G401.6 (cell line): Measurements from ENCODE around the gene PRIMA1.

Experiments used
- FAIRE-seq: peaks from 2 replicates; lab custom pipeline; 2012; peaks lifted over from hg19 to GRCh38; lab: Jason Lieb, UNC

PRIMA1 gene

DNA sequence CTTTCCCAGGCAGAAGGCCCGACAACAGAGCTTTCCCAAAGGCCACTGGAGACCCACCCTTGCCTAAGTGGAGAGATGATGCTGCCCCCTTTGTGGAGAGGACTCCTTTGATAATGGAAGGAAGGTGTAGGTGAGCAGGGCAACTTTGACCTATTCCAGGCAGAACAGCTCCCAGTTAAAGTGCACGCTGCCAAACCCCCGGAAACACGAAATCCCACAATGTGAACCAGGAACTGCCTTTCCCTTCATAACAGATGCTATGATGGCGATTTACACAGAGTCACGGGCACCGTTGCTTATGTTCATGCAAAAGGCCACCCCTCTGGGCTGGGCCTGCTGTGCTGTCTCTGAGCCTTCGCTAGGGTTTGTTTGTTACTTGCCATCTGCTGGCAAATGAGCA lies 34.6 kb downstream of the PRIMA1 start:
- no peak for FAIRE-seq

DNA sequence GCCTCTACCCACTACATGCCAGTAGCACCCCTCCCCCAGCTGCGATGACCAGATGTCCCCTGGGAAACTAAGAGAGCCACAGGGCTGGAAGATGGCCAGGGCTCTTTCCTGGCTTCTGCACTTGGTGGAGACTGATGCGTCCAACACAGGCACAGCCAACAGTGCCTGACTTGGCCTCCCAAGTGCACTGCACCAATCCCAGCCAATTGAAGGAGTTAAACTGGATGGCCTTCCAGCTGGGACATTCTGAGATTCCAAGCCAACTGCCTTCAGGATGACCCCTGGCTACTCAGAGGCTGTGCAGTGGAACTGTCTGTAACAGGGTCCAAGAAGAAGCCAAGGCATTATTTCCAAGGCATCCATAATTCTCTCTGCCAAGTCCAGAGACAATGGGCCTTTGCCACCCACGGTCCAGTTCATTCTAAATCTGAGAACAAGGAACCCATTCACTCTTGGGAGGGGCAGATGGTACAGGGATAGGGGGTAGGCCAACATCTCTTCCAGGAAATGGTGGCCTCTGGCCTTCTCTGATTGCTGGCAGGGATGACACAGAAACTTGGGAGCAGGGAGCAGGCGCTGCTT lies 35.2 kb downstream of the PRIMA1 start:
- no peak for FAIRE-seq

DNA sequence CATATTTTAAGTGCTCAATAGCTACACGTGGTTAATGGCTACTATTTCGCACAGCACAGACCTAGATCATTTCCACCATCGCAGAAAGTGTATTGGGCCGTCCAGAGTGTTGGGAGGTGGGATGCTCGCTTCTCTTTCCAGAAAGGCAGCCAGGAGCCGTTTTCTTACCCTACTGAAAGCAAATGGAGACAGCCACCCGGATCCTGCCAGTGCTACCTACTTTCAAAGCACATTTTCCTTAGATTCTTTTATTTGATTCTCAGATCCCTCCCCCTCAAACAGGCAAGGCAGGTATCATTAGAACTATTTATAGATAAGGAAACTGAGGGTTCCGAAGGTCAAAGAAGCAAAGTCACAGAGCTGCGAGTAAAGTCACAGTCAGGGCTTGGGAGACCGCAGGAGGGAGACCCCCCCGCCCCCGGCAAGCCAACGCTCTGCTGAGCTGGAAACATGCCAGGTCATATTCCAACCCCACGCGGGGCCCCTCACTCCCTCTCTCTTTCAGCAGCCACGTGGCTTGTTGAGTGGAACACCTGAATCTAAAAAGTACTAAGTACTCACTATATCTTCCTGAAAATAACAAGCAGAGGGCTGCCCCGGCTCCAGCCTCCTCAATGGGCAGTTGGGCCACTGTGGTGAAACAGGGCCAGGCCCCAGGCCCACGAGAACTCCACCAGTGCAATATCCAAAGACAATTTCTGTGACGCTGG lies 36.2 kb downstream of the PRIMA1 start:
- FAIRE-seq: no peak

DNA sequence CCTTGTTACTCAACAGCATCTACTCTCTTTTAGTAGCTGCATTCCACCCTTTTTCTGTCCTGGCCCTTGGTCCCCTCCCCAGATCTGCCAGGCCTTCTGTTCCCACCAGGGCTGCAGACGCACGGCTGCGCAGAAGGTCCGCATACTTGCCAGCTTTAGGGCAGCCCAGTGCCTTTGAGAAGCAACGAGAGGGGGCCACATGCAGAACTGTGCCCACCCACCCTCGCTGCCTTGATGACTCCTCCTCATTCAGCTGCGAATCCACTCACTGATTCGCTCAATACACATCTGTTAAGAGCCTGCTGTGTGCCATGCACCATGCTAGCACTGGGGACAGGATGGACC lies 39.2 kb downstream of the PRIMA1 start:
- no peak for FAIRE-seq

DNA sequence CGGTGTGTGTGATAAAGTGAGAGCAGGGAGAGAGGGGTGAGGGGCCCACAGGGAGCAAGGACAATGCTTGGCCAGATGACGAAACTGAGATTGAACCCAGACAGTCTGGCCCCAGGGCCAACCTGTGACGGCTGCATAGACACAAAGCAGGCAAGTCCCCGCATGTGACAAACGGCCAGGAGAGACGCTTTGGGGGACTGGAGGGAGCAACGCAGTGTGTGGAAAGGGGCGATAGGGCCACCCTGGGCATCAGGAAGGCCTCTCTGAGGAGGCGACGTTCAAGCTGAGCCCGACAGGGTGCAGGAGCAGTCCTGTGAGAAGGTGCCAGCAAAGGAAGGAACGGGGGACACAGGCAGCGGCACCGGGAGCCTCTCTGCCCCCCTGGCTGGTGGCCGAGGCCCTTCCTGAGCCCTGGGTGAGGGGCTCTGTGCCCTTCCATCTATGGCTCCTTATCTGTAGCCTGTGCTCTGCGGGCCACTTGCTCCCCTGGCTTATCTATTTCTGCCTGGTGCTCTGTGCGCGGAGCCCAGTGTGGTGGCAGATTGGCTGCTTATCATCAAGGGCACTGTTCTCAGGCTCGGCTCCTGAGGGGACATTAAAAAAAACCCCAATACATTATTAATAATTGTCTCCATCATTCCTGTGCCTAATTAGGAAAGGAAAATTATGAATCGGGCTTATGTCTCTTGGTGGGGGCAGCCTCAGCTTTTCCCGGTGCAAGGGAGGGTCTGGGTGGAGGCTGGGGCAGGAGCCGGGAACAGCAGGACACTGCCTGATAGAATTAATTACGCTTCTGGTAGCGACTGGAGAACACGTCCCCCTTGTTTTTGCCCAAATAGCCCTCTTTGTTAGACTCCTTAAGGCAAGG lies 39.8 kb downstream of the PRIMA1 start:
- FAIRE-seq: no peak

DNA sequence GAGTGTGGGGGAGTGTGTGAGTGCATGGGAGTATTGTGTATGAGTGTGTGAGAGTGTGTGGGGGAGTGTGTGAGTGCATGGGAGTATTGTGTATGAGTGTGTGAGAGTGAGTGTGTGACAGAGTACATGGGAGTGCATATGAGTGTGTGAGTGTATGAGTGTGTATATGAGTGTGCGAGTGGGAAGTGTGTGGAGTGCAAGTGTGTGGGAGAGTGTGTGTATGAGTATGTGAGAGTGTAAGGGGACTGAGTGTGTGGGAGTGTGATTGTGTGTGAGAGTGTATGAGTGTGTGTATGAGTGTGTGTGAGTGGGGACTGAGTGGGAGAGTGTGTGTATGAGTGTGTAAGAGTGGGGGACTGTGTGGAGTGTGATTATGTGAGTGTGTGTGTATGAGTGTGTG lies 40.7 kb downstream of the PRIMA1 start:
- FAIRE-seq: no peak

DNA sequence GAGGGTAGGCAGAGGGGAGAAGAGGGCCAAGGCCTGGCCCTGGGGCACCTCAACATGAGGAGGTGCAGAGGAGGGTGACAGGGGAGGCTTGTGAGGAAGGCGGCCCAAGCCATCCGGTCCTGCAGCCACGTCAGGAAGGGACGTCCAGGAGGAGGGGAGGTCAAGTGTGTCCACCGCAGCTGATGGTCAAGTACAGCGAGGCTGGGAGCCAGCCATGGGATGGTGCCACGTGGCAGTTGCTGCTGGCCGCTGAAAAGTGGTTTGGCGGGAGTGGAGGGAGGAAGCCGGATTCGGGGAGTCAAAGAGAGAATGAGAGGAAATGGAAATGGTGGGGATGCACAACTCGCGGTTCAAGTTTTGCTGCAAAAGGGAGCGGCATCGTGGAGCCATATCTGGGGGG lies 41.2 kb downstream of the PRIMA1 start:
- FAIRE-seq: no peak

DNA sequence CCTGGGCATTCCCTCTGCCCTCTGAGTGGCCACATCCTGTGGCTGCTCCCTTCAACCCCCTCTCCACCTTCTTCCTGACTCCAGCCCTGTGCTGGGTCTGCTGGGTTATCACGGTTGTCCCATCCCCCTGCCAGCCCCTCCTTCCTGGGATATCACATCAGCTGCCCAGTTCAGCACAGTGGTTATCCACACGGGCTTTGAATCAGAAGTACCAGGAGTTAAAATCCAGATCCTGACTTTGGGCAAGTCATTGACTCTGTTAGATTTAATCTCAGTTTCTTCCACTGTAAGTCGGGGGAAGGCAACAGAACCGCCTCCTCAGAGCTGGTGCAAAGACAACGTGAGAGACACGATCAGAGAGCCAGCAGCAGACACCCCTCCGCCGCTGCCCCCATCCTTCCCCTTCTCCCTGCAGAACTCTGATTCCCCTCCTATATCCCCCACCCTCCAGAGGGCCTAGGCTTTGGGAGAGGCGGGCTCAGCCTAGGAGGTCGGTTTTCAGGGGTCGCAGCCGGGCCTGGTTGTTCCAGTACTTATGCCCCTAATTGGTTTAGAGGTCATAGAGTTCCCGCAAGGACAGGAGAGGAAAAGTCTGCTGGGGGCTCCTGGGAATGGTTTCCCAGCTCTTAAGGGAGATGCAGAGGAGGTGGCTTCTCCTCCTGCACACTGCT lies 42.5 kb downstream of the PRIMA1 start:
- FAIRE-seq: no peak

DNA sequence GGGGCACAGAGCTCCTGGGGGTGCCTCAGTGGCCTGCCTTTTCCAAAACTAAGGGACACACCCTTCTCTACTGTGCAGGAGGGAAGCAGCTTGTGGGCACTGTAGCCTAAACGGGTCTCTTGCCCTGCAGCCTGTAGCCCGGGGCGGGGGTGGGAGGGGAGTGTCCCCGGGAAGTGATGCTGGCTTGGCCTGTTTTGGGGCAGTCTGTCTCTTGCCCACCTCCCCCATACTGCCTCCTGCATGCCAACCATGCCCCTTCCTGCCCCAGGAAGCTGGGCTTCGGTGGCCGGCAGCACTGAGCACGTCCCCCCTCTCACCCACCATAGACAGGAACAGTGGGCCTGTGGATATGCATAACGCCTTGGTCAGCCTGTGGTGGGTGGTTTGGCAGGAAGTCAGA lies 43.4 kb downstream of the PRIMA1 start:
- no peak for FAIRE-seq

DNA sequence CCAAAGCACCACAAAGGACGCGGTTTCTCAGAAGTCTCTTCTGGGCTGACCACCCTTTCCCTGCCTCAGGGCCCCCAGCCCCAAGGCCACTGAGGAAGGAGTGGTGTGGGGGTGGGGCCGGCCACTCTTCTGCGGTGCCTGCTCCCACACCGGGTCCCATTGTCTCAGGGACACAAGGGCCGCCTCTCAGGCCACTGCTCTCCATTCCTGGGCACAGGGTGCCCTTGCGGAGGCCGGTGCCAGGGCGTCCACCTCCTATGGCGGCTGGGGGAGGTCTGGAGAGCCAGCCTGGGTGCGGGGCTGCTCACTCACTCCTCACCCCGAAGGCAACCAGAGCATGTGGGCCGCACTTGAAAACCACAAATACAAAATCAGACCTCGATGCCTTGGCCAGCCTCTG lies 44.1 kb downstream of the PRIMA1 start:
- FAIRE-seq: no peak

DNA sequence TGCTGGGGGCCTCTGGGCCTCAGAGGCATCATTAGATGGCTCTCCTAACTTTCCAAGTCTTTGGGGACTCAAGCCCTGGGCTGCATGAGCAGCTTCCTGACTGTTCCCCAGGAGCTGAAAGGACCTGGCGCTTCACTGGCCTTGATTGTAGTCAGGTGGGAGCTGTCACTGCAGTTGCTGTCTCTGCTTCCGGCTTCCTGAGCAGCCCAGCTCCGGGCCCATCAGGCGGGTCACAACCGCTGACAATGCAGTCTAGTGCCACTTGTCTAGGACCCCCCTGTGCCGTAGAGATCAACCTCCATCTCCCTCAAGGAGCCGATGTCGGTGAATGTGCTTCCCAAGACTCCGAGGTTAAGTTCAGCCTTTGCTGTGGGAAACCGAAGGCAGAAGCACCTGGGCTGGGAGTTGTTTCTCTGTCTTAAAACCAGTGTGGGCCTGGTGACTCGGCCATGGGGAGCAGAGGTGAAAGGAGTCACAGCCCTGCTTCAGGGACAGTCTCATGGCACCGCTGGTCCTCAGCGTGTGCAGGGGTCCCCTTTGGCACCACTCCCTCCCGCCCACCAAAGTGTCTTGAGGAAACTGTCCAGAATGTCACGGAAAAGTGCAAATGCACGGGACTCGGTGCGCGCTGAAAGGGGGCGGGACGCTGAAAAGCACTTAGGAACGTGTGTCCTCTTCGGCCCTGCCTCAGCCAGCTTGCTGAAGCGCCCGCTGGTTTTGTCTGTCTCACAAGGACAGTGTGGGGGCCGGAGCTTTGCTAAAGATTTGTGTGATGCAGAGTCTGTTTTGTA lies 44.8 kb downstream of the PRIMA1 start:
- FAIRE-seq: no peak

DNA sequence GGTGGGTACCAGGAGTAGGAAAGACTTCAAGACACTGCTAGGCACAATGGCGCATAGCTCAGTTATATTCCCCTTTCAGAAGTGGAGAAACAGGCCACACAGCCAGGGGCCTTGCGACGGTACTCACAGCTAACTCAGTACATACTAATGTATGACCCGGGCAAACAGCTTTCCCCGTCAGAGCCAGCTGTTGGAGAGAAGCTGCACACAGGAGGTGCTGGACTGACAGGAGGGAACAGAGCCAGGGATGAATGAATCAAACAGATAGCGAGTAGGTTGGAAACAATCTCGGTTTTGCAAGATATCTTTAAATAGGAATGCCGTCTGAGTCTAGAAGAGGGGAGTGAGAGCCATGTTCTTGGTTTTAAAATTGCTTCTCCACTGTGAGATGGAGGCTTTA lies 45.5 kb downstream of the PRIMA1 start:
- FAIRE-seq: no peak

DNA sequence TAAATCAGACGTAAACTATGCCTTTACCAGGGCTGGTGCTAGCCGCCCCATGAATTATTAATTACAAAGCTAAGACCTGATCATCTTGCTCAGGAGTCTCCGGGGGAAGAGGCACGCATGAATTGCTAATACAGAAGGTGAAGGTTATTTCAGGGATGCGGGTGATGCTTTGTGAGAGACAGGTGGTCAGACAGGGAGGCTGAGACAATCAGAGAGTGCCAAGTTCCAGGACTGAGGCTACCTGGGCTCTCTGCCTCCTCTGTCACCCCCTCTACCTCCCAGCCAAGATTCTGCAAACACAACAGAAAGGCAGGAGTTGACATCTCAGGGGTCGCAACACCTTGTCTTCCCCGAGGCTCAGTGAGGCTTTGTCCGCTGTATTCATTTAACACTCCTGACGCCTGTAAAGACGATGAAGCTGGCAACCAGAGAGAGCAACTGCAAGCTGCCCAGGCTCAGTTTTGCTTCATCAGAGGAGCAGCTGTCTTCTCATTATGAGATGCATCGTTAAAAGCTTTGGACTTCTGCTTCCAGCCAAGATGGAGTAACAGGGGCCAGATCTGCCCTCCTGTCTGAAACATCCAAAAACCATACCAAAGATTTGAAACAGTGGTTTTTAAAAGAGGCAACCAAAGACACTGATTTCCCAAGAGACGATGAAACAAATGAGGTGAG lies 46.6 kb downstream of the PRIMA1 start:
- FAIRE-seq: no peak

DNA sequence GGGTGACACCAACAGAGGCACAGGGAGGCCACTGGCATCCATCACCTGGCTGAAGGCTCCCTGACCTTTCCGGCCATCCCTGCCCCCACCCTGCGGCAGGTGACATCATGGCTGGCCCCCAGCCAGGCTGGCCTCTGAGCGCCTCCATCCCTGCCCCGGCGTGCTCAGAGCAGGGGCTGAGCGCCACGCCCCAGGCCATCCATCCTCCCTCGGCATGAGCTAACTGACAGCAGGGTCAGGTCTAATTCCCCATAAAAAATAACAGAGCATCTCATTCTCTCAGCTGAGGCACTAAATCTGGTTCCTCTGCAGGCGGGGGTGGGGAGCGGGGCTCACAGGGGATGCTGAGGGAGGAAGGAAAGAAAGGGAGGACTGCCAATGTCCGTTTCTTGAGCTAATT lies 50.7 kb downstream of the PRIMA1 start:
- no peak for FAIRE-seq

DNA sequence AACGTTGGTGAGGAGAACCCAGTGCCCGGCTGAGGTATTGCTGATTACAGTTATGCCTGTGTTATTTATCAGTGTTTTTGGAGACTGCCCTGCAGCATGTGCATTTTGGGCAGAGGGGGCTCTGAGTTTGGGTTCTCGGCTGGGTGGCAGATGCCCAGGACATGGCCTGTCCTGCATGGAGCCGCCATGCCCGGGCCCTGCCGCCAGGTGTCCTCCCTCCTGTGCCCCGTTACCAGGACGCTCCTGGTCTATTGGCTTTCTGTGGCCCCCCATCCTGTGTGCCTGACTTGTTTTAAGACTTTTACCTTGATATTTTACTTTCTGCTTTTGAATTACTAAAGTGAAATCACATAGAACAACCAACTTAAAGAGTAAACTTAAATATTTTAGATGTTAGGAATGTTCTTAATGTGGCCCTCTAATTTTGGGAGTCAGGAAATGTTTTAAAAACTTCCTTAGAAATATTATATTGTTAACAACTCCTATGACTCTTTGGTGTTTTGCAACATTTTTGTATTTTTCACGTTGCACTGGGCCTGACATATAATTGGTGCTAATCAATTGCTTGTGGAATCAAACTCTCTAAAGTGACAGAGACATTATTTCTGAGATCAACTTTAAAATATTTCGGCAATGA lies 51.8 kb downstream of the PRIMA1 start:
- FAIRE-seq: no peak

DNA sequence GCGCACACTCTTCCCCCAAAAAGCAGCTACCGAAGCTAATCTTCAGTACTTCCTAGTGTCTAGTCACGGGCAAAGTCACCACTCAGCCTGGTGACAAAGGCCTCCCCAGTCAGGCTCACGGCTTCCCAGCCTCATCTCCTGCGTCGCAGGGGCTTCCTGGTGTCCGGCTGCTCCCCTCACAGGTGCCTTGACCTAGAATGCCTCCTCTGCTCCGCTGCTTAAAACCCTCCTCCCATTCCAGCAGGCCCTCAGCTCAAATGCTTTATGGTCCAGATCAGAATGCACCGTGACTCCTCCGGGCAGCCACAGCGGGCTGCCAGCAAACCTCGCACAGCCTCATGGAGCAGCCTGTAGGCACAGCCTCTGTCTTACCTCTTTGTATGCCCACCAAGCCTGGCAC lies 53.1 kb downstream of the PRIMA1 start:
- no peak for FAIRE-seq

DNA sequence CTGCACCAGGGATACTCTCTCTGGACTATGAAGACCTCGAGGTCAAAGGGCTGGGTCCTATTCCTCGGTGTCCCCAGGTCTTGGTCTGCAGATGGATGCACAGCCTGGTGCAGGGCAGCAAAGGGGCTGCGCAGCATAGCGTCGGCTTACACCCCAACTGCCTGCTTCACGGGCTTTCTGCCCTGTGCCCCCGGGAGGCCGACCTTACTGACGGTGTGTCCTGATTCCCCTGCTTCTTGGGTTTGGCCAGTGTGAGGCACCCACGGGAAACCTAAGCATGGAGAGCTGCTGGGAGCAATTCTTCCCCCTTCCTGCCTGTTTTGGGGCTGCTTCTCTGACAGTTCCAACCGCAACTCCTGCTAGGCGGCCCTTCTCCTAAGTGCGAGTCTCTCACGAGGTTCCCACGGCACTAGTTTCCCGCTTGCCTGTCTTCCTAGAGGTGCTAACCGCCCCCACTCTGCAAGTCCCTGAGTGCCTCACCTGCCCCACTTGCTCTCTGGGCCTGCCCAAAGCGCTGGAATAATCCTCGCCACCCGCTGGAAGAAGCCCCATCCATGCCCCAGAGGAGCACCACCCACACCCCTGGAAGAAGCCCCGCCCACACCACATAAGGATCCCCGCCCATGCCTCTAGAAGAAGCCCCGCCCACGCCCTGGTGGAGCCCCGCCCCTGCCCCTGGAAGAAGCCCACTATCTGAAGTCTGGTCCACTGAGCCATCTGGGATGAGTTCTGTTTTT lies 54.0 kb downstream of the PRIMA1 start:
- FAIRE-seq: no peak

DNA sequence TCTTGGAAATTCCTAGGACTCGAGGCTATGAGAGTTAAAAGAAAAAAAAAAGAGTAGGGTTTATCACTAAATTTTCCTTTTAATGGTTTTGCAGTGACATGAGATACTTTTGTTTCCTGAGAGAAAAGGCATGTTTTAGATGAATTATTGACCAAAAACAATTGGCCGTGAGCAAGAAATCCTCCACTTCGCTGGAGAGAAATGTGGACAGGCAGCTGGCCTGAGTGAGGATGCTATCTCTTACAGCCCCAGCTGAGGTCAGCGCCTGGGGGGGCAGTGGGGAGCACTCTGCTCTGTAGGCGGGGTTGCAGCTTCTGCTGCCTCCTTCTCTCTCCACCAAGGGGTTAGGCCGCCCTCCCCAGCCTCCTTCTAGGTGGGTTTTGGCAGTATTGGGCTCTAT lies 54.7 kb downstream of the PRIMA1 start:
- FAIRE-seq: no peak

DNA sequence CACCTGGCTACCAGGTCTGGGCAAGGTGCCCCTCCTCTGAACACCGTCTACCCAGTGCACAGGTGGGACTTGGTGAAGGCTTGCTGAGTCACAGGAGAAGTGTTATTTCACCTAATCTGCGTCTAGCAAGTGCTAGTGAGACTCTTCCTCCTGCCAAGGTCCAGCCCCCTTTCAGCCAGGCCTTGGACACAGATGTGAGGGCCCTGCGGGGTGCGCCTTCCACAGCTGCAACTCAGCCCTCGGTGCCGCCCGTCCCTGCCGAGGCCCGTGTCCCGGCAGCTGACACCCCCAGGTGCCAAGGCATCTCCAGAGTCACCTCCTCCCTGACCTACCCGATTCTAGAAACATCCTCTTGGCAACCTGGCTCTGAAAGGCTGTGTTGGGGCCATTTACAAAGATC lies 55.1 kb downstream of the PRIMA1 start:
- FAIRE-seq: no peak

DNA sequence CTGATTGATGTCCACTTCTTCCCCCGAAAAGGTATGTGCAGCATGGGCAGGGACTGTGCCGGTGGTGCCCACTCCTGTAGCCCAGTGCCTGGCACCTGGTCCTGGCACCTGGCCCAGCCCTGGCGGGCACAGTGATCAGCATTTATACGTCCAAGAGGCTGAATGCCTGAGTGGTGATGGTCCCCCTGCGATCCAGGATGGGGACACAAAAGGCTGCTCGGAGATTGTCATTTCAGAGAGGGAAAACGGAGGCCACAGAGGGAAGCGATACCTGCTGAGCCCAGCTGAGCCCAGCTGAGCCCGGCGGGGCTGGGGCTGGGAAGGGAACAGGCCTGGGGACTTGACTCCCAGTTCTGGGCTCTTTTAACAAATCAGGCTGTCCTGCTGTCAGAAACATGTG lies 55.8 kb downstream of the PRIMA1 start:
- no peak for FAIRE-seq
